Liver (tissue), 9 donors: ENCODE data around the gene GRIK1. TPM values are rescaled to one million over a fixed set of nuclear protein-coding genes. Genes with fewer than 3 reads are reported as not detected.

Source experiments
- DNase-seq: peaks from one replicate; pipeline ENCODE4 v3.0.0-alpha.2; 2017; ENCODE audit warnings: low spot score
- H3K27ac ChIP-seq, 2 donors: one replicate each; pipeline ENCODE4 v1.7.0; 2013; ENCODE audit warnings: inconsistent platforms in 2 of 2, low read length in 2 of 2, control low read depth in 1 of 2, low read depth in 1 of 2, mild to moderate bottlenecking in 1 of 2
- H3K27me3 ChIP-seq, 4 donors: one replicate each; pipeline versions ENCODE4 v1.6.1 to v1.7.0; 2013; ENCODE audit warnings: low read length in 3 of 4, inconsistent platforms in 1 of 4, mild to moderate bottlenecking in 1 of 4, moderate library complexity in 1 of 4; ENCODE audit not compliant: control insufficient read depth in 4 of 4, insufficient read depth in 4 of 4
- H3K36me3 ChIP-seq, 4 donors: one replicate each; pipeline versions ENCODE4 v1.6.1 to v1.7.0; 2013; ENCODE audit warnings: low read length in 3 of 4, mild to moderate bottlenecking in 3 of 4, low read depth in 1 of 4, moderate library complexity in 1 of 4; ENCODE audit not compliant: control insufficient read depth in 4 of 4, insufficient read depth in 3 of 4
- H3K4me1 ChIP-seq, 4 donors: one replicate each; pipeline versions ENCODE4 v1.6.1 to v1.7.0; 2013; ENCODE audit warnings: low read length in 3 of 4, mild to moderate bottlenecking in 3 of 4, moderate library complexity in 1 of 4; ENCODE audit not compliant: control insufficient read depth in 4 of 4, insufficient read depth in 4 of 4
- H3K4me3 ChIP-seq, 3 donors: one replicate each; pipeline versions ENCODE4 v1.6.1 to v1.7.0; 2013; ENCODE audit warnings: low read length in 3 of 3, control low read depth in 1 of 3, low read depth in 1 of 3, mild to moderate bottlenecking in 1 of 3
- H3K9ac ChIP-seq, 2 donors: one replicate each; pipeline ENCODE4 v1.7.0; 2013; ENCODE audit warnings: low read length in 2 of 2, mild to moderate bottlenecking in 2 of 2, moderate library complexity in 2 of 2, control low read depth in 1 of 2, low read depth in 1 of 2
- H3K9me3 ChIP-seq, 4 donors: one replicate each; pipeline versions ENCODE4 v1.6.1 to v1.7.0; 2013; ENCODE audit warnings: low read length in 3 of 4; ENCODE audit not compliant: control insufficient read depth in 4 of 4
- EGR1 ChIP-seq, 2 donors: IDR thresholded peaks; 2 replicates each; pipeline ENCODE4 v1.6.1; 2016 to 2018; ENCODE audit warnings: antibody characterized with exemption in 2 of 2, low read depth in 2 of 2
- FOXA1 ChIP-seq: IDR thresholded peaks from 2 replicates; pipeline ENCODE4 v1.6.1; 2016; ENCODE audit warnings: antibody characterized with exemption
- FOXA2 ChIP-seq: IDR thresholded peaks from 2 replicates; pipeline ENCODE4 v1.6.1; 2016; ENCODE audit warnings: antibody characterized with exemption
- HNF4A ChIP-seq, 2 donors: conservative IDR thresholded peaks; 2 replicates each; pipeline ENCODE4 v1.6.1; 2016; ENCODE audit warnings: antibody characterized with exemption in 2 of 2, mild to moderate bottlenecking in 2 of 2
- HNF4G ChIP-seq: IDR thresholded peaks from 2 replicates; pipeline ENCODE4 v1.6.1; 2016; ENCODE audit warnings: antibody characterized with exemption
- JUND ChIP-seq, 2 donors: IDR thresholded peaks; 2 replicates each; pipeline ENCODE4 v1.6.1; 2016; ENCODE audit warnings: antibody characterized with exemption in 2 of 2
- NR2F2 ChIP-seq: IDR thresholded peaks from 2 replicates; pipeline ENCODE4 v1.6.1; 2016; ENCODE audit warnings: antibody characterized with exemption
- RAD21 ChIP-seq, 2 donors: IDR thresholded peaks; 2 replicates each; pipeline ENCODE4 v1.6.1; 2016; ENCODE audit warnings: antibody characterized with exemption in 2 of 2, mild to moderate bottlenecking in 2 of 2
- RXRA ChIP-seq, 2 donors: IDR thresholded peaks; 2 replicates each; pipeline ENCODE4 v1.6.1; 2017 to 2018; ENCODE audit warnings: antibody characterized with exemption in 2 of 2, mild to moderate bottlenecking in 1 of 2
- SP1 ChIP-seq: IDR thresholded peaks from 2 replicates; pipeline ENCODE4 v1.6.1; 2018; ENCODE audit warnings: antibody characterized with exemption, mild to moderate bottlenecking
- TAF1 ChIP-seq: conservative IDR thresholded peaks from 2 replicates; pipeline ENCODE4 v1.6.1; 2016; ENCODE audit warnings: antibody characterized with exemption, mild to moderate bottlenecking
- YY1 ChIP-seq: IDR thresholded peaks from 2 replicates; pipeline ENCODE4 v1.6.1; 2016; ENCODE audit warnings: antibody characterized with exemption, mild to moderate bottlenecking
- WGBS: extraction: QIAGEN DNeasy Blood & Tissue Kit; methylation state at CpG from one replicate; pipeline ENCODE4 v1.1.7; 2013; 5-methylcytosine and 5-hydroxymethylcytosine counted together
- polyA plus RNA-seq, 2 donors: library from polyadenylated mRNA; stranded (reverse) in 1 of 2; unstranded in 1 of 2; fragments of 200-250 nt in 1 of 2; fragments of >200 nt in 1 of 2; fragmentation: Nextera tagmentation in 1 of 2; extraction: Ambion mirVana in 1 of 2; gene quantifications; one replicate each; pipeline versions ENCODE4 v1.2.1 to v1.2.3, GENCODE V29; 2013 to 2015
- total RNA-seq, 2 donors: library from RNA; depleted of rRNA; stranded (reverse); fragments of >200 nt; gene quantifications; one replicate each; pipeline ENCODE4 v1.2.3, GENCODE V29; 2014
- TF ChIP-seq, protein P1 (sequence below): IDR thresholded peaks from 2 replicates; pipeline ENCODE4 v1.6.1; 2016; ENCODE audit warnings: antibody characterized with exemption, mild to moderate bottlenecking
- TF ChIP-seq, protein P2 (sequence below): IDR thresholded peaks from 2 replicates; pipeline ENCODE4 v1.6.1; 2016; ENCODE audit warnings: antibody characterized with exemption
- TF ChIP-seq, protein P3 (sequence below): IDR thresholded peaks from 2 replicates; pipeline ENCODE4 v1.6.1; 2016; ENCODE audit warnings: antibody characterized with exemption
- donor health status: healthy.
- donor health status: healthy.
- donor health status: healthy.
- donor health status: healthy.
- donor health status: healthy.

GRIK1 gene
- total and polyA plus RNA-seq, 4 donors: 0.02 to 0.14 (median 0.05) TPM; not detected in 1

DNA sequence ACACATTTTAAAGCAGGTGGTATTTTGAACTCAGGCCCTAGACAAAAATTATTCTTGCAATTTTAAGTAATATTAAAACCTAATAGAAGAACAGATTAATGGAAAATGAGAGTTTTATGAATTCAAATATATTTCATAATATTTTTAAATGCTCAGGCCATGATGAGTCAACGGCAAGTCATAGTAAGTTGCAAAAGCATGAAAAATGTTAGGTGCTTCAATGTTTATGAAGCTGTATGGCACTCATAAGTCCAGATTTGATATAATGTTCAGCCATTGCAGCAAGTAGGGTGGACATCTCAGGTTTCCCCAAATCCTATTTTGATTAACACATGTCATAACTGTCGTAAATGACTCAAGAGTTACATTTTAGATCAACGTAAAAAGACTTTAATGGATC, 112.6 kb downstream of the GRIK1 start:
- no peak overlapping the region for H3K9ac ChIP-seq
- H3K9me3 ChIP-seq: peaks cover 0 to 3% (median 0%) of the 10 kb centered on the region in 4 donors
- no peak overlapping the region for H3K27ac ChIP-seq
- no peaks in the 10 kb centered on the region for H3K4me1 ChIP-seq
- no peak overlapping the region for H3K4me3 ChIP-seq
- H3K36me3 ChIP-seq: no peaks in the 10 kb centered on the region
- WGBS: 96% methylated on average over 3 of the region's 3 CpGs
- DNase-seq: no peak
- H3K27me3 ChIP-seq: no peaks in the 10 kb centered on the region
- TF ChIP-seq JUND (IDR thresholded peaks at IDR 0.05): no peak
- TF ChIP-seq HNF4G: no peak

DNA sequence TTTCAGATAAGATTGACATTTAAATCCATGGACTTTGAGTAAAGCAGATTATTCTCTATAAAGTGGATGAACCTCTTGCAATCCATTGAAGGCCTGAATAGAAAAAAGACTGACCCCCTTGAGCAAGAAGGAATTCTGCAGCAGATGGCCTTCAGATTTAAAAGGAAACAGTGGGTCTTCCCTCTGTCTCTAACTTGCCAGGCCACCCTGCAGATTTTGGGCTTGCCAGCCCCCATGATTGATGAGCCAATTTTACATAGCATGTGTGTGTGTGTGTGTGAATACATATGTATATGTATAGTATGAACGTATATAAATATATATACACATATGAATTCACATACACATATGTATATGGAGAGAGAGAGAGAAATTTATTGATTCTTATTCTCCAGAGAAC, 113.4 kb downstream of the GRIK1 start:
- H3K4me3 ChIP-seq: no peak overlapping the region
- WGBS: 87% methylated on average over 1 of the region's 1 CpG

DNA sequence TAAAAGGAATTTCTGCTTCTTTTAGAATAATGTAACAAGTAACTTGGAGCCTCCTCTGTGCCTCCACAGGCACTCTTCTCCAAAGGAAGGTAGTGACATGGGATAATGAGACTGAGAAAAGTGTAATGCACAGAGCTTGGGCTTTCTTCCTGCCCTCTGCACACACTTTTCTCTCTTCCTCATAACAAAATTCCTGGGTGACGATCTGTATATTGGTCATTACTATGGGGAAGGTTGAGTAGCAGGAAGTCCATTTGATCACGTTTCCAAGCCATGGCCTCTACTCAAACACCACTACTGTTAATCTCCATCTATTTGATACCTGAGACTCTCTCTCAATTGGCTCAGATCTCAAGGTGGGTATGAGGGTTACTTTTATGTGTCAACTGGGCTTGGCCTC, 113.9 kb downstream of the GRIK1 start:
- H3K27ac ChIP-seq: no peak overlapping the region
- 92% methylated on average over 2 of the region's 2 CpGs for WGBS
- no peak for DNase-seq
- no peak overlapping the region for H3K9ac ChIP-seq
- H3K9me3 ChIP-seq: peaks cover 0 to 3% (median 0%) of the 10 kb centered on the region in 4 donors
- no peaks in the 10 kb centered on the region for H3K27me3 ChIP-seq
- no peak overlapping the region for H3K4me3 ChIP-seq
- no peaks in the 10 kb centered on the region for H3K4me1 ChIP-seq
- H3K36me3 ChIP-seq: no peaks in the 10 kb centered on the region
- TF ChIP-seq FOXA1: no peak
- no peak for TF ChIP-seq EGR1 (IDR thresholded peaks at IDR 0.05; ENCODE audit: low read depth in 2 of 2)
- no peak for TF ChIP-seq RXRA (IDR thresholded peaks at IDR 0.05)
- TF ChIP-seq JUND (IDR thresholded peaks at IDR 0.05): no peak
- TF ChIP-seq, protein P1, sequence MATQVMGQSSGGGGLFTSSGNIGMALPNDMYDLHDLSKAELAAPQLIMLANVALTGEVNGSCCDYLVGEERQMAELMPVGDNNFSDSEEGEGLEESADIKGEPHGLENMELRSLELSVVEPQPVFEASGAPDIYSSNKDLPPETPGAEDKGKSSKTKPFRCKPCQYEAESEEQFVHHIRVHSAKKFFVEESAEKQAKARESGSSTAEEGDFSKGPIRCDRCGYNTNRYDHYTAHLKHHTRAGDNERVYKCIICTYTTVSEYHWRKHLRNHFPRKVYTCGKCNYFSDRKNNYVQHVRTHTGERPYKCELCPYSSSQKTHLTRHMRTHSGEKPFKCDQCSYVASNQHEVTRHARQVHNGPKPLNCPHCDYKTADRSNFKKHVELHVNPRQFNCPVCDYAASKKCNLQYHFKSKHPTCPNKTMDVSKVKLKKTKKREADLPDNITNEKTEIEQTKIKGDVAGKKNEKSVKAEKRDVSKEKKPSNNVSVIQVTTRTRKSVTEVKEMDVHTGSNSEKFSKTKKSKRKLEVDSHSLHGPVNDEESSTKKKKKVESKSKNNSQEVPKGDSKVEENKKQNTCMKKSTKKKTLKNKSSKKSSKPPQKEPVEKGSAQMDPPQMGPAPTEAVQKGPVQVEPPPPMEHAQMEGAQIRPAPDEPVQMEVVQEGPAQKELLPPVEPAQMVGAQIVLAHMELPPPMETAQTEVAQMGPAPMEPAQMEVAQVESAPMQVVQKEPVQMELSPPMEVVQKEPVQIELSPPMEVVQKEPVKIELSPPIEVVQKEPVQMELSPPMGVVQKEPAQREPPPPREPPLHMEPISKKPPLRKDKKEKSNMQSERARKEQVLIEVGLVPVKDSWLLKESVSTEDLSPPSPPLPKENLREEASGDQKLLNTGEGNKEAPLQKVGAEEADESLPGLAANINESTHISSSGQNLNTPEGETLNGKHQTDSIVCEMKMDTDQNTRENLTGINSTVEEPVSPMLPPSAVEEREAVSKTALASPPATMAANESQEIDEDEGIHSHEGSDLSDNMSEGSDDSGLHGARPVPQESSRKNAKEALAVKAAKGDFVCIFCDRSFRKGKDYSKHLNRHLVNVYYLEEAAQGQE: no peak
- TF ChIP-seq HNF4G: no peak
- no peak for TF ChIP-seq NR2F2
- TF ChIP-seq SP1: no peak
- TF ChIP-seq, protein P2, sequence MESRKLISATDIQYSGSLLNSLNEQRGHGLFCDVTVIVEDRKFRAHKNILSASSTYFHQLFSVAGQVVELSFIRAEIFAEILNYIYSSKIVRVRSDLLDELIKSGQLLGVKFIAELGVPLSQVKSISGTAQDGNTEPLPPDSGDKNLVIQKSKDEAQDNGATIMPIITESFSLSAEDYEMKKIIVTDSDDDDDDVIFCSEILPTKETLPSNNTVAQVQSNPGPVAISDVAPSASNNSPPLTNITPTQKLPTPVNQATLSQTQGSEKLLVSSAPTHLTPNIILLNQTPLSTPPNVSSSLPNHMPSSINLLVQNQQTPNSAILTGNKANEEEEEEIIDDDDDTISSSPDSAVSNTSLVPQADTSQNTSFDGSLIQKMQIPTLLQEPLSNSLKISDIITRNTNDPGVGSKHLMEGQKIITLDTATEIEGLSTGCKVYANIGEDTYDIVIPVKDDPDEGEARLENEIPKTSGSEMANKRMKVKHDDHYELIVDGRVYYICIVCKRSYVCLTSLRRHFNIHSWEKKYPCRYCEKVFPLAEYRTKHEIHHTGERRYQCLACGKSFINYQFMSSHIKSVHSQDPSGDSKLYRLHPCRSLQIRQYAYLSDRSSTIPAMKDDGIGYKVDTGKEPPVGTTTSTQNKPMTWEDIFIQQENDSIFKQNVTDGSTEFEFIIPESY: no peak

More for the DNA sequence above, 113.4 kb downstream of the GRIK1 start:
- Histone ChIP-seq H3K9ac (no peak overlapping the region), H3K36me3 (no peaks in the 10 kb centered on the region), H3K27me3 (no peaks in the 10 kb centered on the region), H3K27ac (no peak overlapping the region), H3K9me3 (peaks cover 0 to 3% (median 0%) of the 10 kb centered on the region in 4 donors), H3K4me1 (no peaks in the 10 kb centered on the region)
- no peak for TF ChIP-seq HNF4G
- TF ChIP-seq RXRA (IDR thresholded peaks at IDR 0.05): no peak
- TF ChIP-seq, protein P1: no peak
- no peak for TF ChIP-seq EGR1 (IDR thresholded peaks at IDR 0.05; ENCODE audit: low read depth in 2 of 2)
- TF ChIP-seq HNF4A (conservative IDR thresholded peaks at IDR 0.05): no peak
- no peak for TF ChIP-seq NR2F2
- TF ChIP-seq TAF1: no peak
- TF ChIP-seq RAD21 (IDR thresholded peaks at IDR 0.05): no peak
- TF ChIP-seq, protein P2: no peak
- TF ChIP-seq YY1: no peak
- TF ChIP-seq SP1: no peak
- TF ChIP-seq FOXA2: no peak
- TF ChIP-seq, protein P3, sequence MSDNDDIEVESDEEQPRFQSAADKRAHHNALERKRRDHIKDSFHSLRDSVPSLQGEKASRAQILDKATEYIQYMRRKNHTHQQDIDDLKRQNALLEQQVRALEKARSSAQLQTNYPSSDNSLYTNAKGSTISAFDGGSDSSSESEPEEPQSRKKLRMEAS: no peak
- DNase-seq: no peak
